Activated T-cell treated with anti-CD3 and anti-CD28 coated beads, Interleukin-2, amount 50 U/mL, for 4 hours (primary cell): ENCODE results near the gene CCDC12. TPM values are rescaled to one million over a fixed set of nuclear protein-coding genes. Genes with fewer than 3 reads are reported as not detected.

ENCODE experiments used
- ATAC-seq, 2 donors: fragments of 200-7000 bp; cut with Tn5 transposase; one replicate each; pipeline ENCODE4 v1.10.0; 2021
- DNase-seq: peaks from one replicate; pipeline ENCODE4 v3.0.0-alpha.2; 2020
- H3K27me3 Mint-ChIP-seq: one replicate; pipeline ENCODE4 v1.8.0; 2021; ENCODE audit warnings: low read depth, mixed read lengths
- H3K36me3 Mint-ChIP-seq: one replicate; pipeline ENCODE4 v1.8.0; 2022; ENCODE audit warnings: mixed read lengths; ENCODE audit not compliant: insufficient read depth
- H3K4me1 Mint-ChIP-seq: one replicate; pipeline ENCODE4 v1.8.0; 2021; ENCODE audit warnings: low read depth, mixed read lengths
- H3K4me3 Mint-ChIP-seq: one replicate; pipeline ENCODE4 v1.8.0; 2021; ENCODE audit warnings: mild to moderate bottlenecking, moderate library complexity, mixed read lengths
- H3K9me3 Mint-ChIP-seq: one replicate; pipeline ENCODE4 v1.8.0; 2021; ENCODE audit warnings: mixed read lengths
- total RNA-seq, 3 donors: library from RNA; stranded (reverse); gene quantifications; one replicate each; pipeline ENCODE4 v1.2.1, GENCODE V29; 2021

Gene CCDC12
- total RNA-seq, 3 donors from 2014 or later = 75.9 to 77.6 (median 76.5) TPM

DNA sequence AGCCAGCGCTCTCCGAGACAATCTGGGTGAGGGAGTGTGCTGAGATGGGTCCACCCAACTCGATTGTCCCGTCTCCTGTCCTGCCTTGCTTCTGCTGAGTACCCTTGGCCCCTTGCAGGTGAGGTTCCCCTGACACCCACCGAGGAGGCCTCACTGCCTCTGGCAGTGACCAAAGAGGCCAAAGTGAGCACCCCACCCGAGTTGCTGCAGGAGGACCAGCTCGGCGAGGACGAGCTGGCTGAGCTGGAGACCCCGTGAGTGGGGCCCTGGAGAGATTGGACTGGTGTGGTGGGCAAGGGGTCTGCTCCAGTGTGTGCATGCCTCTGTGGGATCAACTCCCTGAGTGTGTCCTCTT, 26.5 kb upstream of the CCDC12 start:
- DNase-seq = no peak
- H3K4me3 Mint-ChIP-seq = no peak overlapping the region
- no peak for ATAC-seq
- H3K4me1 Mint-ChIP-seq = peaks cover 5% of the 10 kb centered on the region
- peaks cover 31% of the 10 kb centered on the region for H3K36me3 Mint-ChIP-seq
- H3K27me3 Mint-ChIP-seq = no peaks in the 10 kb centered on the region
- H3K9me3 Mint-ChIP-seq = no peaks in the 10 kb centered on the region

- Mint-ChIP-seq H3K9me3 (no peaks in the 10 kb centered on the region), H3K4me1 (peaks cover 6% of the 10 kb centered on the region), H3K4me3 (no peak overlapping the region), H3K36me3 (peaks cover 31% of the 10 kb centered on the region), H3K27me3 (no peaks in the 10 kb centered on the region)
- no peak for DNase-seq
- no peak for ATAC-seq
Measured at GRCh38 chr3:47002171-47003055, 25.9 kb upstream of the CCDC12 start.

DNA sequence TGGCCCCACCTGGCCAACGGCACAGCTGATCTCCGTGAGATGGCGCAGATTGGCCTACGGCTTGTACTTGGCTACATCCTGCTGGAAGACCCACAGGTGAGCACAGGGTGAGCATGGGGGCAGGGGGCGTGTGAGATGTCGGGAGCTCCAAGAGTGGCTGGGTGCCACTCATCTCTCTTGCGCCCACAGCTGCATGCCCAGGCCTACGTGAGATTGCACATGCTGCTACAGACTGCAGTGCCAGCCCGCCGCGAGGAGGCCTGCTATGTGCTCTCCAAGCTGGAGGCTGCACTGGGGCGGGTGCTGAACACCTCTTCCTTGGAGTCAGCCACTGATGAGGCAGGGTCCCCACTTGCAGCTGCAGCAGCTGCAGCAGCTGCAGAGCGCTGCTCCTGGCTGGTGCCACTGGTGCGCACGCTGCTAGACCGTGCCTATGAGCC, 25.2 kb upstream of the CCDC12 start:
- Mint-ChIP-seq H3K27me3 (no peaks in the 10 kb centered on the region), H3K9me3 (no peaks in the 10 kb centered on the region), H3K4me1 (peaks cover 13% of the 10 kb centered on the region), H3K4me3 (no peak overlapping the region), H3K36me3 (peaks cover 31% of the 10 kb centered on the region)
- ATAC-seq = no peak
- no peak for DNase-seq

DNA sequence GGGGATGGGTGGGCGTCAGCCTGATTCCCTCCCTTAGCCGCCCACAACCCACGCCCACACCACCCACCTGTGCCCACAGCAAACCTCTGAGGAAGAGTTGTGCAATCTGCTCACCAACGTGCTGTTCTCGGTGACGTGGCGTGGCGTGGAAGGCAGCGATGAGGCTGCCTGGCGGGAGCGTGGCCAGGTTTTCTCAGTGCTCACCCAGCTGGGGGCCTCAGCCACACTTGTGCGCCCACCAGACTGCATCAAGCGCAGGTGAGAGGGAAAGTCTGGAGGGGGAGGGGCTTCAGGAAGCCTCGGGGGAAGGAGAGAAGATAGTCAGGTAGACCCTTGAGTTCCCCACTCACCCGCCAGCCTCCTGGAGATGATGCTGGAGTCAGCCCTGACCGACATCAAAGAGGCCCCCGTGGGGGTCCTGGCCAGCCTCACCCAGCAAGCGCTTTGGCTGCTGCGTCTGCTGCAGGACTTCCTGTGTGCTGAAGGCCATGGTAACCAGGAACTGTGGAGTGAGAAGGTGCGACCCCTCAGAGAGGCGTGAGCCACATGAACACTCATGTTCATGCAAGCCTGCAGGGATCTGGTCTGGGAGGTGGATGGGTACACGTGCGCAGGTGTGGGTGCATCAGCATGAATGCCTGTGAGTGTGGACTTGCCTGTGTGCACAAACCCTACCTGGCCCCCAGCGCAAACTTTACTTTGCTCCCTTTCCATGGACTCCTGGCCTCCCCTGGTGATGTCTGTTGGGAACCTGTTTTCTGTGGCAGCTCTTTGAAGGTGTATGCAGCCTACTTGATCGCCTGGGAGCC, 24.6 kb upstream of the CCDC12 start:
- no peak for ATAC-seq
- DNase-seq = no peak
- peaks cover 26% of the 10 kb centered on the region for H3K36me3 Mint-ChIP-seq
- H3K9me3 Mint-ChIP-seq = no peaks in the 10 kb centered on the region
- H3K27me3 Mint-ChIP-seq = no peaks in the 10 kb centered on the region
- H3K4me3 Mint-ChIP-seq = no peak overlapping the region
- peaks cover 14% of the 10 kb centered on the region for H3K4me1 Mint-ChIP-seq

GRCh38 chr3:47000198-47000815, 23.8 kb upstream of the CCDC12 start:
- H3K4me1 Mint-ChIP-seq = peaks cover 14% of the 10 kb centered on the region
- H3K36me3 Mint-ChIP-seq = peaks cover 21% of the 10 kb centered on the region
- H3K9me3 Mint-ChIP-seq = no peaks in the 10 kb centered on the region
- no peak overlapping the region for H3K4me3 Mint-ChIP-seq
- no peaks in the 10 kb centered on the region for H3K27me3 Mint-ChIP-seq
- peak in 1 of 2 donors; percentile 39 for ATAC-seq
- DNase-seq = no peak

DNA sequence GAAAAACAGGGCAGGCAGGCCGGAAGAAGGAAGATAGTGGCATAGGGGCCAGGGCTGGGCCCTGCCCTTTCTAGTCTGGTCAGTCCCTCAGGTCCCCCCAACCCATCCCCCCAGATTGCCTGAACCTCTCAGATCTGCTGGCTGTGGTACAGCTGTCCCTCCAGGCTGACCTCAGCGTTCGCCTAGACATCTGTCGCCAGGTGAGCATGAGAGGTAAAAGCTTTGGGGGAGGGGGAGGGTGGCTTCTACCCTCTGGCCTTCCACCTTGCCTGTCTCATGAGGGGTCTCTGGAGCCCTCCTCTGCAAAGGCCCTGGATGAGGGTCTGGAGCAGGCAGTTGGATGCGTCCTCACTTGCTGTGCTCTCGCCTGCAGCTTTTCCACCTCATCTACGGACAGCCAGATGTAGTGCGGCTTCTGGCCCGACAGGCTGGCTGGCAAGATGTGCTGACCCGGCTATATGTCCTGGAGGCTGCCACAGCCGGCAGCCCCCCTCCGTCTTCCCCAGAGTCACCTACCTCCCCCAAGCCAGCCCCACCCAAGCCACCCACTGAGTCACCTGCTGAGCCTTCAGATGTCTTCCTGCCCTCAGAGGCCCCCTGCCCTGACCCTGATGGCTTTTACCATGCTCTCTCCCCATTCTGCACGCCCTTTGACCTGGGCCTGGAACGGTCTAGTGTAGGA, 23.1 kb upstream of the CCDC12 start:
- no peaks in the 10 kb centered on the region for H3K9me3 Mint-ChIP-seq
- ATAC-seq (no peak), DNase-seq (no peak)
- no peaks in the 10 kb centered on the region for H3K27me3 Mint-ChIP-seq
- peaks cover 14% of the 10 kb centered on the region for H3K4me1 Mint-ChIP-seq
- H3K36me3 Mint-ChIP-seq = peaks cover 23% of the 10 kb centered on the region
- no peak overlapping the region for H3K4me3 Mint-ChIP-seq

DNA sequence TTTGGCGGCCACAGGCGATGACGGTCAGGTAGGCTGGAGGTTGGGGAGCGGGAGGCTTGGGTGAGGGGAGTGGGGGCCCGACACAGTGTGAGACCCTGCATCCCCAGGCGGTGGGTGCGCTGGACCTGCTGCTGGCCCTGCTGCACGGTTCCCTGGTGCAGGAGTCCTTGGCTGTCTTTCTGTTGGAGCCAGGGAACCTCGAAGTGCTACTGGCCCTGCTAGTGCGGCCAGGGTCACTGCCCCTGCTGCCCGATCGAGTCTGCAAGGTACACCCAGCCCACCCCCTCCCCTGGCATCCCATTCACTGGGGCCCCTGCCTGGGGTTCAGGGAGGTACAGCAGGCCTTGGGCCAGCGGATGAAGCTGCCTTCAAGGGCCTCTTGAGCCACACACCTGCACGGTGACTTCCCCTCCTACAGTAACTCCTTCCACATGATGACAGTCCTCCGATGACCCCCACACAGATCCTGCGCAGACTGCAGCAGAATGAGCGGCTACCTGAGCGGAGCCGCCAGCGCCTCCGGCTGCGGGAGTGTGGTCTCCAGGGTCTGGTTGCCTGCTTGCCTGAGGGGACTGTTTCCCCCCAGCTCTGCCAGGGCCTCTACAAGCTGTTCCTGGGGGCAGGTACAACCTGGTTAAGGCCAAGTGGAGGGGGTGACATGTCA, 22.4 kb upstream of the CCDC12 start:
- no peak for DNase-seq
- no peak for ATAC-seq
- H3K36me3 Mint-ChIP-seq = peaks cover 23% of the 10 kb centered on the region
- H3K4me3 Mint-ChIP-seq = no peak overlapping the region
- H3K4me1 Mint-ChIP-seq = peaks cover 14% of the 10 kb centered on the region
- H3K9me3 Mint-ChIP-seq = no peaks in the 10 kb centered on the region
- H3K27me3 Mint-ChIP-seq = no peaks in the 10 kb centered on the region

- Mint-ChIP-seq H3K9me3 (no peaks in the 10 kb centered on the region), H3K36me3 (peaks cover 16% of the 10 kb centered on the region), H3K4me1 (peaks cover 14% of the 10 kb centered on the region), H3K4me3 (no peak overlapping the region), H3K27me3 (no peaks in the 10 kb centered on the region)
- DNase-seq (peak; percentile 76), ATAC-seq (peak; percentile 79 to 80)
Measured at GRCh38 chr3:46998121-46998851, 21.7 kb upstream of the CCDC12 start.

DNA sequence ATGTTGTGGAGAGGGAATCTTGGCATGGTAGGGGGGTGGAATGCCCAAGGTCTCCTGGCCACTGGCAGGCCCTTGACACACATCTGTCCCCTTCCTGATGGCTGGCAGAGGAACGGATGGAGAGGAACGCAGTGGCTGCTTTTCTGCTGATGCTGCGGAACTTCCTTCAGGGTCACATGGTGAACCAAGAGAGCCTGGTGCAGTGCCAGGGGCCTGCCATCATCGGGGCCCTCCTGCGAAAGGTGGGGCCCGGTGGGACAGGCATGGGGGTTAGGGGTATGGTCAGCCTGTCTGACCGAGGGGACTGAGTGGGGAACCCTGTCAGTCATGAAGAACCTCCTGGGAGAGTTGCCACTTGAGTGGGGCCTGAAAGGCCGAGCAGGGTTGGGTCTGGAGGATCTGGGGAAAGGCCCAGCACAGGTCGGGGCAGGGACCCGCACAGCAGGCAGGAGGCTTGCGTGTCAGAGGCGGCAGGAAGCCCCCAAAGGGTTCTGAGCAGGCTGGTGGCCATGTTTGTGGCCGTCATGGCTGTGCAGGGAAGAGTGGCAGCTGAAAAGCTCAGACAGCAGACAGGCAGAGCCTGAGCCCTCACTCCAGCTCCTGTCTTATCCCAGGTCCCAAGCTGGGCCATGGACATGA, 21.0 kb upstream of the CCDC12 start:
- H3K9me3 Mint-ChIP-seq = no peaks in the 10 kb centered on the region
- ATAC-seq = no peak
- peaks cover 14% of the 10 kb centered on the region for H3K4me1 Mint-ChIP-seq
- DNase-seq = no peak
- H3K36me3 Mint-ChIP-seq = peaks cover 15% of the 10 kb centered on the region
- H3K4me3 Mint-ChIP-seq = no peak overlapping the region
- H3K27me3 Mint-ChIP-seq = no peaks in the 10 kb centered on the region

GRCh38 chr3:46996689-46997452, 20.3 kb upstream of the CCDC12 start:
- no peak for DNase-seq
- H3K36me3 Mint-ChIP-seq = peaks cover 13% of the 10 kb centered on the region
- H3K27me3 Mint-ChIP-seq = no peaks in the 10 kb centered on the region
- peaks cover 14% of the 10 kb centered on the region for H3K4me1 Mint-ChIP-seq
- no peaks in the 10 kb centered on the region for H3K9me3 Mint-ChIP-seq
- H3K4me3 Mint-ChIP-seq = no peak overlapping the region
- ATAC-seq = no peak

GRCh38 chr3:46995901-46996562, 19.5 kb upstream of the CCDC12 start:
- no peak overlapping the region for H3K4me3 Mint-ChIP-seq
- H3K36me3 Mint-ChIP-seq = peaks cover 13% of the 10 kb centered on the region
- ATAC-seq = no peak
- no peak for DNase-seq
- peaks cover 16% of the 10 kb centered on the region for H3K4me1 Mint-ChIP-seq
- H3K27me3 Mint-ChIP-seq = no peaks in the 10 kb centered on the region
- H3K9me3 Mint-ChIP-seq = no peaks in the 10 kb centered on the region
